OCI-LY7 (cell line): ENCODE results near the gene EPHB1. TPM values are rescaled to one million over a fixed set of nuclear protein-coding genes. Genes with fewer than 3 reads are reported as not detected.

Source experiments
- BruUV-seq: library from RNA; stranded (reverse); fragments of 400-500 nt; replicated peaks from 2 replicates; lab custom pipeline; 2021; lab: Mats Ljungman, UMichigan
- CTCF ChIA-PET: fragments of 300-600 bp; sonication (Branson Sonifier 250); formaldehyde crosslinking; loops from one replicate; lab custom pipeline; 2022; ENCODE audit warnings: antibody characterized with exemption; ENCODE audit not compliant: unreplicated experiment; lab: Charles Lee
- POLR2A ChIA-PET: fragments of 300-600 bp; sonication (Branson Sonifier 250); formaldehyde crosslinking; loops from one replicate; lab custom pipeline; 2022; ENCODE audit warnings: antibody characterized with exemption; lab: Charles Lee
- DNase-seq: peaks from one replicate; pipeline ENCODE4 v3.0.0-alpha.2; 2015; ENCODE audit warnings: low spot score
- H2AFZ ChIP-seq: fragments of 200-600 bp; sonication (generic), shearing (Covaris generic); 2 replicates; pipeline ENCODE4 v1.6.1; 2014; ENCODE audit warnings: mild to moderate bottlenecking, antibody characterized with exemption, low read length, moderate library complexity
- H3K27ac ChIP-seq: fragments of 200-600 bp; sonication (generic); 2 replicates; pipeline ENCODE4 v1.5.1; 2014; ENCODE audit warnings: mixed run types, low read depth, mild to moderate bottlenecking, moderate library complexity, low read length, inconsistent platforms; ENCODE audit not compliant: poor library complexity, severe bottlenecking
- H3K36me3 ChIP-seq: fragments of 200-600 bp; sonication (generic); 2 replicates; pipeline ENCODE4 v1.6.1; 2014; ENCODE audit warnings: mild to moderate bottlenecking, antibody characterized with exemption, low read length, moderate library complexity, mixed read lengths; ENCODE audit not compliant: insufficient read depth
- H3K4me1 ChIP-seq: fragments of 200-600 bp; sonication (generic); 2 replicates; pipeline ENCODE4 v1.5.1; 2014; ENCODE audit warnings: mild to moderate bottlenecking, low read length; ENCODE audit not compliant: insufficient read depth, poor library complexity, severe bottlenecking
- H3K4me2 ChIP-seq: fragments of 200-600 bp; sonication (generic); 2 replicates; pipeline ENCODE4 v1.6.1; 2014; ENCODE audit warnings: mild to moderate bottlenecking, low read length
- H3K4me3 ChIP-seq: fragments of 200-600 bp; sonication (generic); 2 replicates; pipeline ENCODE4 v1.5.1; 2014; ENCODE audit warnings: mild to moderate bottlenecking, low read depth, low read length; ENCODE audit not compliant: poor library complexity, severe bottlenecking
- H3K79me2 ChIP-seq: fragments of 200-600 bp; sonication (generic); 2 replicates; pipeline ENCODE4 v1.6.1; 2016; ENCODE audit warnings: low read depth, mild to moderate bottlenecking, low read length, moderate library complexity, mixed read lengths; ENCODE audit not compliant: insufficient read depth
- H3K9me2 ChIP-seq: fragments of 200-600 bp; sonication (generic); 2 replicates; pipeline ENCODE4 v1.6.1; 2016; ENCODE audit warnings: mild to moderate bottlenecking, low read length, mixed read lengths; ENCODE audit not compliant: insufficient read depth
- H3K9me3 ChIP-seq: fragments of 200-600 bp; sonication (generic); 2 replicates; pipeline ENCODE4 v1.6.1; 2014; ENCODE audit warnings: mild to moderate bottlenecking, mixed run types, low read length, mixed read lengths
- H4K20me1 ChIP-seq: fragments of 200-600 bp; sonication (generic); 2 replicates; pipeline ENCODE4 v1.6.1; 2014; ENCODE audit warnings: mild to moderate bottlenecking, antibody characterized with exemption, low read length, moderate library complexity, mixed read lengths; ENCODE audit not compliant: insufficient read depth
- EZH2phosphoT487 ChIP-seq: fragments of 200-600 bp; sonication (generic); IDR thresholded peaks from 2 replicates; pipeline ENCODE4 v1.6.1; 2018; ENCODE audit warnings: low read depth, borderline replicate concordance, mild to moderate bottlenecking, mixed run types, antibody characterized with exemption, low read length, moderate library complexity, mixed read lengths
- intact Hi-C: fragments of 100-400 bp; cut with micrococcal nuclease; formaldehyde crosslinking; loops from one replicate; pipeline ENCODE4 v1.10.0; 2022; ENCODE audit not compliant: unreplicated experiment
- total RNA-seq, 2 experiments: library from RNA; depleted of rRNA in 1 of 2; stranded (reverse); fragments of >200 nt in 1 of 2; shearing (Covaris generic) in 1 of 2; gene quantifications; 2 replicates each; pipeline ENCODE4 v1.2.3, GENCODE V29; 2014 to 2022
- TF ChIP-seq, protein P1 (sequence below): fragments of 200-600 bp; sonication (generic); conservative IDR thresholded peaks from 2 replicates; pipeline ENCODE4 v1.5.1; 2014; ENCODE audit warnings: mild to moderate bottlenecking, antibody characterized with exemption, low read length, moderate library complexity, mixed read lengths

Gene EPHB1
- total RNA-seq, 2 experiments from 2014 or later, result 0.54 to 1.3 TPM

DNA sequence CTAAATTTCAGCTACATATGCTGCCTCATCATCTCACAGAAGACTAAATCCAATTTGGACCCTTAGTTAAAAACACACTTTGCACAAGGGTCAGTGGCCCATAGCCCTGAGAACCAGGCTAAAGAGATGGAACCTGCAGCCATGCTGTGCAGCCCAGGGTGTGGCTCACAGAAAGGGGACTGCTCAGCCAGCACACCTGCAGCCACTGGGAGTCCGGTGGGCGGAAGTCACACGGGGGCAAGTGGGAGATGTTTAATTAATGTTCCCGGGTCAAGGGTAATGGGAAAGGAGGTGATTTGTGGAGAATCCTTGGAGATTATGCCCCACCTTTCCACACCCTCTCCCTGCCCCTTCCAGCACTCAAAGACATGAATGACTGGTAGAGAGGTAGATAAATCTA lies 467.4 kb downstream of the EPHB1 start:
- BruUV-seq, result no TSS peak
- no peak for DNase-seq
- Histone ChIP-seq H3K4me3 (no peak overlapping the region), H2AFZ (no peak overlapping the region), H3K9me2 (no peaks in the 10 kb centered on the region), H3K27ac (no peak overlapping the region), H3K79me2 (no peaks in the 10 kb centered on the region), H3K4me2 (no peak overlapping the region), H3K4me1 (no peaks in the 10 kb centered on the region), H3K36me3 (no peaks in the 10 kb centered on the region), H3K9me3 (no peaks in the 10 kb centered on the region), H4K20me1 (no peaks in the 10 kb centered on the region)
- intact Hi-C loops, result no loop called here
- ChIA-PET POLR2A (interaction anchor here (0.5 kb wide), 1 partner anchor 12 kb away, joined by 3 read pairs; no protein-coding TSS in a partner anchor), CTCF (no interaction called here)
- TF ChIP-seq, protein P1, sequence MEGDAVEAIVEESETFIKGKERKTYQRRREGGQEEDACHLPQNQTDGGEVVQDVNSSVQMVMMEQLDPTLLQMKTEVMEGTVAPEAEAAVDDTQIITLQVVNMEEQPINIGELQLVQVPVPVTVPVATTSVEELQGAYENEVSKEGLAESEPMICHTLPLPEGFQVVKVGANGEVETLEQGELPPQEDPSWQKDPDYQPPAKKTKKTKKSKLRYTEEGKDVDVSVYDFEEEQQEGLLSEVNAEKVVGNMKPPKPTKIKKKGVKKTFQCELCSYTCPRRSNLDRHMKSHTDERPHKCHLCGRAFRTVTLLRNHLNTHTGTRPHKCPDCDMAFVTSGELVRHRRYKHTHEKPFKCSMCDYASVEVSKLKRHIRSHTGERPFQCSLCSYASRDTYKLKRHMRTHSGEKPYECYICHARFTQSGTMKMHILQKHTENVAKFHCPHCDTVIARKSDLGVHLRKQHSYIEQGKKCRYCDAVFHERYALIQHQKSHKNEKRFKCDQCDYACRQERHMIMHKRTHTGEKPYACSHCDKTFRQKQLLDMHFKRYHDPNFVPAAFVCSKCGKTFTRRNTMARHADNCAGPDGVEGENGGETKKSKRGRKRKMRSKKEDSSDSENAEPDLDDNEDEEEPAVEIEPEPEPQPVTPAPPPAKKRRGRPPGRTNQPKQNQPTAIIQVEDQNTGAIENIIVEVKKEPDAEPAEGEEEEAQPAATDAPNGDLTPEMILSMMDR, result no peak
- TF ChIP-seq EZH2phosphoT487, result no peak

DNA sequence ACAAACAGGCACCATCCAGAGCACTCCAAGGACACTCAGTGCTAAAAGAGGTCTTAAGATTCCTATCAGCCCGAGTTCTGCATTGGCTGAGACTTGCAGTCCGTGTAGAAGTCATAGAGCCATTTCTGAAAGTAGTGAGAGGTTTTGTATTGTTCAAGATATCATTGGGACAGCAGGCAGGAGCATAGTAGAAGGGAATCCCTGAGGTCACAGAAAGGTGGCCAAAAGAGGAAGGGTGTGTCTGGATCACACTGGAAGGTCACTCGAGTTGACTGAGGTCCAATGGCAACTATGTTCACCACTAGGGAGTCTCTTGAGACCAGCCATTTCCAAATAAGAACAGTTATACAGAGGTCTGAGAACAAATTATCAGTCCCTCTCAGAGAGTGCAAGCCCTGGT lies 468.3 kb downstream of the EPHB1 start:
- no peaks in the 10 kb centered on the region for H3K36me3 ChIP-seq
- H3K4me2 ChIP-seq, result no peak overlapping the region
- H4K20me1 ChIP-seq, result no peaks in the 10 kb centered on the region
- ChIA-PET POLR2A (no interaction called here), CTCF (no interaction called here)
- BruUV-seq, result no TSS peak
- DNase-seq, result no peak
- no peaks in the 10 kb centered on the region for H3K9me2 ChIP-seq
- H3K9me3 ChIP-seq, result no peaks in the 10 kb centered on the region
- H3K27ac ChIP-seq, result no peak overlapping the region
- no peak overlapping the region for H3K4me3 ChIP-seq
- intact Hi-C loops, result no loop called here
- H3K79me2 ChIP-seq, result no peaks in the 10 kb centered on the region
- no peaks in the 10 kb centered on the region for H3K4me1 ChIP-seq
- TF ChIP-seq, protein P1, result no peak
- TF ChIP-seq EZH2phosphoT487, result no peak
- H2AFZ ChIP-seq, result no peak overlapping the region

DNA sequence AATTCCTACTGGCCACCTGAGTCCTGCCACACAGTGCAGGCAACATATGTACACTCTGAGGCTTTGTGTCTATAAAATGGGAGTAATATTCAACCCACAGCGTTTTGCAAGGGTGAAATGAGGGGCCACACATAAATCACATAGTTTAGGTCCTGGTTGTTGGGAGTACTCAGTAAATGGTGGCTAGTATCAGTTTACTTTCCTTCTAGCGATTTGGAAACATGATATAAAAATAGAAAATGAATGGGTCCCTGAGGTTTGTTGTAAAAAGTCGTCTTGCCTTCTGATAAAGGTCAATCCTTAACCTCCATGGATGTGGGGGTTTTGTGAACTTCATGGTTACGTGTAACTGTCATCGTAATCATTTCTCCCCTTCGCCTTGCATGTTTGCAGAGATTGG lies 472.4 kb downstream of the EPHB1 start:
- CTCF ChIA-PET, result no interaction called here

More for the DNA sequence above, 472.4 kb downstream of the EPHB1 start:
- POLR2A ChIA-PET, result no interaction called here
- no peak for DNase-seq
- H3K9me3 ChIP-seq, result no peaks in the 10 kb centered on the region
- no peak overlapping the region for H3K27ac ChIP-seq
- BruUV-seq, result no TSS peak
- H3K4me2 ChIP-seq, result no peak overlapping the region
- no peaks in the 10 kb centered on the region for H3K79me2 ChIP-seq
- TF ChIP-seq, protein P1, result no peak
- TF ChIP-seq EZH2phosphoT487, result no peak
- H3K4me1 ChIP-seq, result no peaks in the 10 kb centered on the region
- H4K20me1 ChIP-seq, result no peaks in the 10 kb centered on the region
- H3K9me2 ChIP-seq, result no peaks in the 10 kb centered on the region
- intact Hi-C loops, result no loop called here
- H3K4me3 ChIP-seq, result no peak overlapping the region
- no peaks in the 10 kb centered on the region for H3K36me3 ChIP-seq
- H2AFZ ChIP-seq, result no peak overlapping the region
